Neural cell (in vitro differentiated cells): Measurements from ENCODE around the gene CIC.

ENCODE experiments used
- EP300 ChIP-seq: fragments of 450-650 bp; conservative IDR thresholded peaks from 2 replicates; pipeline ENCODE4 v1.6.1; 2014; ENCODE audit warnings: antibody characterized with exemption, mild to moderate bottlenecking, moderate library complexity; ENCODE audit not compliant: poor library complexity, severe bottlenecking
- EZH2 ChIP-seq: fragments of 200-600, 300-800 bp; shearing (Covaris generic), sonication (generic); IDR thresholded peaks from 2 replicates; pipeline ENCODE4 v1.6.1; 2014; ENCODE audit warnings: antibody characterized with exemption, low read length, borderline replicate concordance, mild to moderate bottlenecking; ENCODE audit not compliant: insufficient read depth, poor library complexity, severe bottlenecking
- MXI1 ChIP-seq: fragments of 450-650 bp; conservative IDR thresholded peaks from 2 replicates; pipeline ENCODE4 v1.6.1; 2014; ENCODE audit warnings: antibody characterized with exemption, mild to moderate bottlenecking; ENCODE audit not compliant: poor library complexity, severe bottlenecking
- POLR2AphosphoS5 ChIP-seq: IDR thresholded peaks from 2 replicates; pipeline ENCODE4 v1.6.1; 2012
- RAD21 ChIP-seq: fragments of 450-650 bp; conservative IDR thresholded peaks from 2 replicates; pipeline ENCODE4 v1.6.1; 2014; ENCODE audit warnings: antibody characterized with exemption, mild to moderate bottlenecking, moderate library complexity
- SMC3 ChIP-seq: fragments of 450-650 bp; conservative IDR thresholded peaks from 2 replicates; pipeline ENCODE4 v1.6.1; 2014; ENCODE audit warnings: antibody characterized with exemption, mild to moderate bottlenecking, moderate library complexity; ENCODE audit not compliant: poor library complexity
- TAF1 ChIP-seq: IDR thresholded peaks from 2 replicates; pipeline ENCODE4 v1.6.1; 2012; ENCODE audit warnings: low read depth
- TF ChIP-seq, protein P1 (sequence below): fragments of 450-650 bp; IDR thresholded peaks from 2 replicates; pipeline ENCODE4 v1.5.1; 2014; ENCODE audit warnings: antibody characterized with exemption, mild to moderate bottlenecking, moderate library complexity; ENCODE audit not compliant: poor library complexity, severe bottlenecking
- TF ChIP-seq, protein P2 (sequence below): IDR thresholded peaks from 2 replicates; pipeline ENCODE4 v1.6.1; 2012; ENCODE audit warnings: borderline replicate concordance

DNA sequence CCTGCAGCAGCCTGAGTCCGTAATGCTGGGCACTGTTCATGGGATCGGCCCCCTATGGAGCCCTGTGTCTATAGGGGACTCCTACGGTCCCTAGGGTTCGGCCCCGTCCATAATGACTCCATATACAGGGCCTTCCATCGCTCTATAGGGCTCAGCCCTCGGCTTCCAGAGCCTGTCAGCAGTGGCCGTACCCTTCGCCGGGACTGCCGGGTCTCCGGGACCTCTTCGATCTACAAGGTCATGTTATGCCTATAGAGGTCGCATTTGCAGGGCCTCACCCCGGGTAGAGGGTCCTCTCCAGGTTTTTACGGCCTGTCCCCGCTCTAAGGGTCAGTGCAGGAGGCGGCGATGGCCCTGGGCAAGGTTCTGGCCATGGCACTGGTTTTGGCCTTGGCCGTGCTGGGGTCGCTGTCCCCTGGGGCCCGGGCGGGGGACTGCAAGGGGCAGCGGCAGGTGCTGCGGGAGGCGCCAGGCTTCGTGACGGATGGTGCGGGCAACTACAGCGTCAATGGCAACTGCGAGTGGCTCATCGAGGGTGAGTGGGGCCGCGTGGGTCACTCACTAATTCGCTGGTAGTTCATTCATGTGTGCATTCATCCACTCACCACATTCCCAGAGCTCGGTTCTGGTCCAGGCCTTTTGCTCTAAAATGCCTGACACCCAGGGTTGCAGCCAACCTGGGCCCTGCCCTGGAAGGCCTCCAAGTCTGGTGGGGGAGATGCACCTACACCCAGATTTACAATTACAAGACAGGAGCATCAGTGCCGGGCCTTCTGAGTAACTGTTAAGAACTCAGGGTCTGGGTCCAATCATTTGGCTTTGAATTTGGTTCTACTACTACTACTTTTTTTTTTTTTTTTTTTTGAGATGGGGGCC is 57.1 kb downstream of the CIC start:
- TF ChIP-seq, protein P1, sequence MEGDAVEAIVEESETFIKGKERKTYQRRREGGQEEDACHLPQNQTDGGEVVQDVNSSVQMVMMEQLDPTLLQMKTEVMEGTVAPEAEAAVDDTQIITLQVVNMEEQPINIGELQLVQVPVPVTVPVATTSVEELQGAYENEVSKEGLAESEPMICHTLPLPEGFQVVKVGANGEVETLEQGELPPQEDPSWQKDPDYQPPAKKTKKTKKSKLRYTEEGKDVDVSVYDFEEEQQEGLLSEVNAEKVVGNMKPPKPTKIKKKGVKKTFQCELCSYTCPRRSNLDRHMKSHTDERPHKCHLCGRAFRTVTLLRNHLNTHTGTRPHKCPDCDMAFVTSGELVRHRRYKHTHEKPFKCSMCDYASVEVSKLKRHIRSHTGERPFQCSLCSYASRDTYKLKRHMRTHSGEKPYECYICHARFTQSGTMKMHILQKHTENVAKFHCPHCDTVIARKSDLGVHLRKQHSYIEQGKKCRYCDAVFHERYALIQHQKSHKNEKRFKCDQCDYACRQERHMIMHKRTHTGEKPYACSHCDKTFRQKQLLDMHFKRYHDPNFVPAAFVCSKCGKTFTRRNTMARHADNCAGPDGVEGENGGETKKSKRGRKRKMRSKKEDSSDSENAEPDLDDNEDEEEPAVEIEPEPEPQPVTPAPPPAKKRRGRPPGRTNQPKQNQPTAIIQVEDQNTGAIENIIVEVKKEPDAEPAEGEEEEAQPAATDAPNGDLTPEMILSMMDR: peak; percentile 49
- TF ChIP-seq EP300 (no peak), TAF1 (peak; percentile 8), POLR2AphosphoS5 (no peak), EZH2 (no peak), RAD21 (no peak), SMC3 (no peak), MXI1 (no peak)
- TF ChIP-seq, protein P2, sequence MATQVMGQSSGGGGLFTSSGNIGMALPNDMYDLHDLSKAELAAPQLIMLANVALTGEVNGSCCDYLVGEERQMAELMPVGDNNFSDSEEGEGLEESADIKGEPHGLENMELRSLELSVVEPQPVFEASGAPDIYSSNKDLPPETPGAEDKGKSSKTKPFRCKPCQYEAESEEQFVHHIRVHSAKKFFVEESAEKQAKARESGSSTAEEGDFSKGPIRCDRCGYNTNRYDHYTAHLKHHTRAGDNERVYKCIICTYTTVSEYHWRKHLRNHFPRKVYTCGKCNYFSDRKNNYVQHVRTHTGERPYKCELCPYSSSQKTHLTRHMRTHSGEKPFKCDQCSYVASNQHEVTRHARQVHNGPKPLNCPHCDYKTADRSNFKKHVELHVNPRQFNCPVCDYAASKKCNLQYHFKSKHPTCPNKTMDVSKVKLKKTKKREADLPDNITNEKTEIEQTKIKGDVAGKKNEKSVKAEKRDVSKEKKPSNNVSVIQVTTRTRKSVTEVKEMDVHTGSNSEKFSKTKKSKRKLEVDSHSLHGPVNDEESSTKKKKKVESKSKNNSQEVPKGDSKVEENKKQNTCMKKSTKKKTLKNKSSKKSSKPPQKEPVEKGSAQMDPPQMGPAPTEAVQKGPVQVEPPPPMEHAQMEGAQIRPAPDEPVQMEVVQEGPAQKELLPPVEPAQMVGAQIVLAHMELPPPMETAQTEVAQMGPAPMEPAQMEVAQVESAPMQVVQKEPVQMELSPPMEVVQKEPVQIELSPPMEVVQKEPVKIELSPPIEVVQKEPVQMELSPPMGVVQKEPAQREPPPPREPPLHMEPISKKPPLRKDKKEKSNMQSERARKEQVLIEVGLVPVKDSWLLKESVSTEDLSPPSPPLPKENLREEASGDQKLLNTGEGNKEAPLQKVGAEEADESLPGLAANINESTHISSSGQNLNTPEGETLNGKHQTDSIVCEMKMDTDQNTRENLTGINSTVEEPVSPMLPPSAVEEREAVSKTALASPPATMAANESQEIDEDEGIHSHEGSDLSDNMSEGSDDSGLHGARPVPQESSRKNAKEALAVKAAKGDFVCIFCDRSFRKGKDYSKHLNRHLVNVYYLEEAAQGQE: no peak
